ENCODE measurements around the gene CNTNAP4. TPM values are rescaled to one million over a fixed set of nuclear protein-coding genes. Genes with fewer than 3 reads are reported as not detected.

Gene CNTNAP4
- total and polyA plus RNA-seq, 2 experiments from 2014 or later = 0.64 to 1.1 TPM

DNA sequence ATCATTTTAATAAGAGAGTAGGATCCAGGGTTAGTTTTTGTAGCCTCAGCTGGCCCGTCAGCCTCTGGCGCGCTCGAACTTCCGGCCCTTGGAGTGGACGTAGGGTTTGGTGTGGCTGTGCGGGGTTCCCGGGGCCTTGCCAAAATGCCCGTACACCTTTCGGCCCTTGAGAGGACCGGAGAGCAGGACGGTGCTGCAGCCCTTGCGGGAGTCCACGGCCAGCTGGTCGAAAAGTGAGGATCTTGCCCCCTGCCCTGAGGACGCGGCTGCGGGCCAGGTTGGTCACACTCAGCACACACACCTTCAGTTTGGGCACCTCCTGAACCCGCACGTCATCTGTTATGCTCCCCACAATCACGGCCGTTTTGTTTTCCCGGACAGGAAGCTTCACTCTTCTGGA lies 42.2 kb upstream of the CNTNAP4 start:
- Histone ChIP-seq H2AFZ (no peak overlapping the region), H3K4me1 (ENCODE audit: insufficient read depth) (no peaks in the 10 kb centered on the region), H3K9me2 (replicated peaks; ENCODE audit: insufficient read depth) (no peaks in the 10 kb centered on the region), H3K79me2 (no peaks in the 10 kb centered on the region), H3K27me3 (no peaks in the 10 kb centered on the region), H3K36me3 (replicated peaks; ENCODE audit: insufficient read depth, low read depth) (no peaks in the 10 kb centered on the region), H3K4me3 (no peak overlapping the region), H3K4me2 (no peak overlapping the region), H3K9me3 (ENCODE audit: low read depth) (no peaks in the 10 kb centered on the region), H3K27ac (no peak overlapping the region), H4K20me1 (ENCODE audit: insufficient read depth, poor library complexity, severe bottlenecking) (no peaks in the 10 kb centered on the region)
- whole genome bisulfite sequencing (ENCODE audit: low lambda C conversion rate, missing lambda C conversion rate) = 99% methylated on average over 23 of the region's 23 CpGs
- no peak for TF ChIP-seq EZH2 (IDR thresholded peaks at IDR 0.05; ENCODE audit: borderline replicate concordance)
- TF ChIP-seq, protein P1, sequence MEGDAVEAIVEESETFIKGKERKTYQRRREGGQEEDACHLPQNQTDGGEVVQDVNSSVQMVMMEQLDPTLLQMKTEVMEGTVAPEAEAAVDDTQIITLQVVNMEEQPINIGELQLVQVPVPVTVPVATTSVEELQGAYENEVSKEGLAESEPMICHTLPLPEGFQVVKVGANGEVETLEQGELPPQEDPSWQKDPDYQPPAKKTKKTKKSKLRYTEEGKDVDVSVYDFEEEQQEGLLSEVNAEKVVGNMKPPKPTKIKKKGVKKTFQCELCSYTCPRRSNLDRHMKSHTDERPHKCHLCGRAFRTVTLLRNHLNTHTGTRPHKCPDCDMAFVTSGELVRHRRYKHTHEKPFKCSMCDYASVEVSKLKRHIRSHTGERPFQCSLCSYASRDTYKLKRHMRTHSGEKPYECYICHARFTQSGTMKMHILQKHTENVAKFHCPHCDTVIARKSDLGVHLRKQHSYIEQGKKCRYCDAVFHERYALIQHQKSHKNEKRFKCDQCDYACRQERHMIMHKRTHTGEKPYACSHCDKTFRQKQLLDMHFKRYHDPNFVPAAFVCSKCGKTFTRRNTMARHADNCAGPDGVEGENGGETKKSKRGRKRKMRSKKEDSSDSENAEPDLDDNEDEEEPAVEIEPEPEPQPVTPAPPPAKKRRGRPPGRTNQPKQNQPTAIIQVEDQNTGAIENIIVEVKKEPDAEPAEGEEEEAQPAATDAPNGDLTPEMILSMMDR (IDR thresholded peaks at IDR 0.05; ENCODE audit: poor library complexity) = no peak
- no peak for TF ChIP-seq EZH2phosphoT487 (IDR thresholded peaks at IDR 0.05; ENCODE audit: low read depth, severe bottlenecking, unreplicated experiment)
- no peak for DNase-seq (ENCODE audit: low spot score)

DNA sequence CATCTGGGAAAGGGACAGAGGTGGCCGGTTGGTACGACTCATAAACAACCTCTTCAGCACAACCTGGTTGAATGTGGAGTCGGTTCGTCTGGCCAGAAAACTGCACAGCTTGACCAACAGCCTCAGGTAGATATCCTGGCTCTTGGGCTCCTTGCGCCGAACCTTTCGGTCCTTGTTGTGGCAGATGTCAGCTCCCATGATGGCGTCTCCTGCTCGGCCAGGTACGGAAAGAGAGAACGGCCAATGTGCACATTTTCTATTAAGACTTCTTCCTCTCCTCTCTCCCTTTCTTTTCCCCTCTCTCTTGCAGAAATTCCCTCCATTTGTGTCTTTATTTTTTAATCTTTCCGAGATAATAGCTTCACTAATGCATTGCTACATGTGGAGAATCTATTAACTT lies 41.8 kb upstream of the CNTNAP4 start:
- no peaks in the 10 kb centered on the region for H3K79me2 ChIP-seq
- no peaks in the 10 kb centered on the region for H3K36me3 ChIP-seq (replicated peaks; ENCODE audit: insufficient read depth, low read depth)

DNA sequence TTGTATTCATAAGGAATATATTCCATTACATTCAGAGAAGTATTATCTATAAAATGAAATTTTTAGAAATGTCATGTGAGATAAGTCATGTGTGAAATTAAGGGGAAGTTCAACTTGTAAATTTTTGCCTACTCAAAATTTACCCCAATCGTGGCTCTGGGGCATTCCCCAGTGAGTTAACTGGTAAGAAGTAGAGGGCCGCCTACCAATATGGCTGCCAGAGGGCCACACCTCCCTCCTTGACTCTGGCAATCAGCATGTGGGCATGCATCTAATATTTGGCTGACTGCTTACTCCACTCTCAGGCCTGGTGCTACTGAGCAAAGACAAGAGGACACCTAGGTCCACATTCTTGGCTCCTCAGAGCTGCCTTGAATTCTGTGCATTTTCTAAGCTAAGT lies 39.7 kb upstream of the CNTNAP4 start:
- H3K36me3 ChIP-seq (replicated peaks; ENCODE audit: insufficient read depth, low read depth) = no peaks in the 10 kb centered on the region
- no peak overlapping the region for H3K4me3 ChIP-seq
- 89% methylated on average over 2 of the region's 2 CpGs for WGBS (ENCODE audit: low lambda C conversion rate, missing lambda C conversion rate)
- no peaks in the 10 kb centered on the region for H4K20me1 ChIP-seq (ENCODE audit: insufficient read depth, poor library complexity, severe bottlenecking)
- no peak overlapping the region for H2AFZ ChIP-seq
- H3K4me1 ChIP-seq (ENCODE audit: insufficient read depth) = no peaks in the 10 kb centered on the region
- DNase-seq (ENCODE audit: low spot score) = no peak
- H3K9me2 ChIP-seq (replicated peaks; ENCODE audit: insufficient read depth) = no peaks in the 10 kb centered on the region
- no peaks in the 10 kb centered on the region for H3K79me2 ChIP-seq
- H3K9me3 ChIP-seq (ENCODE audit: low read depth) = no peaks in the 10 kb centered on the region
- no peaks in the 10 kb centered on the region for H3K27me3 ChIP-seq
- no peak overlapping the region for H3K27ac ChIP-seq
- H3K4me2 ChIP-seq = no peak overlapping the region
- TF ChIP-seq EZH2phosphoT487 (IDR thresholded peaks at IDR 0.05; ENCODE audit: low read depth, severe bottlenecking, unreplicated experiment) = no peak
- TF ChIP-seq, protein P1 (IDR thresholded peaks at IDR 0.05; ENCODE audit: poor library complexity) = no peak
- no peak for TF ChIP-seq EZH2 (IDR thresholded peaks at IDR 0.05; ENCODE audit: borderline replicate concordance)

More for the DNA sequence above, 41.8 kb upstream of the CNTNAP4 start:
- no peaks in the 10 kb centered on the region for H3K27me3 ChIP-seq
- 92% methylated on average over 12 of the region's 12 CpGs for WGBS (ENCODE audit: low lambda C conversion rate, missing lambda C conversion rate)
- H3K4me1 ChIP-seq (ENCODE audit: insufficient read depth) = no peaks in the 10 kb centered on the region
- TF ChIP-seq, protein P1 (IDR thresholded peaks at IDR 0.05; ENCODE audit: poor library complexity) = no peak
- no peak for TF ChIP-seq EZH2phosphoT487 (IDR thresholded peaks at IDR 0.05; ENCODE audit: low read depth, severe bottlenecking, unreplicated experiment)
- no peak overlapping the region for H3K27ac ChIP-seq
- no peaks in the 10 kb centered on the region for H3K9me3 ChIP-seq (ENCODE audit: low read depth)
- no peaks in the 10 kb centered on the region for H4K20me1 ChIP-seq (ENCODE audit: insufficient read depth, poor library complexity, severe bottlenecking)
- H2AFZ ChIP-seq = no peak overlapping the region
- DNase-seq (ENCODE audit: low spot score) = no peak
- H3K9me2 ChIP-seq (replicated peaks; ENCODE audit: insufficient read depth) = no peaks in the 10 kb centered on the region
- no peak overlapping the region for H3K4me3 ChIP-seq
- no peak overlapping the region for H3K4me2 ChIP-seq

DNA sequence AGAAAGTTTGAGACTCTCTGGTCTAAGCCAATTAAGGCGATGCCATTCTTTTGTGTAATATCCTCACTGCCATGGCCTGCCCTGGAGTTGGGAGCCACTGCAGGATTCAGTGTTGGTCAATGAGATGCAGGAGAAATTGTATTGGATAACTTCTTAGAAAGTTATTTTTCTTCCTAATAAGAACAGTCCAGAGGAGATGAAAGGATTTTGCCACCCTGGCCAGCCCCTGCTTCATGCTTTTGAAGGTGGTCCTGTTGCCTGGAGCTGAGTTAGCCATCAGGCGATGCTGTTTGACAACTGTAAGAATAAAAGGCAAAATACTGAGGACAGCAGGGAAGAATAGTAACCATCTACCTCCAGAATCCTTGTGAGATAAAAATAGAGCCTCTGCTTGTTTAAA lies 35.4 kb upstream of the CNTNAP4 start:
- H3K4me3 ChIP-seq = no peak overlapping the region
- H3K4me2 ChIP-seq = no peak overlapping the region
- H3K27ac ChIP-seq = no peak overlapping the region
- no peak for DNase-seq (ENCODE audit: low spot score)
- no peaks in the 10 kb centered on the region for H3K79me2 ChIP-seq
- H2AFZ ChIP-seq = no peak overlapping the region
- no peaks in the 10 kb centered on the region for H4K20me1 ChIP-seq (ENCODE audit: insufficient read depth, poor library complexity, severe bottlenecking)
- H3K36me3 ChIP-seq (replicated peaks; ENCODE audit: insufficient read depth, low read depth) = no peaks in the 10 kb centered on the region
- no peaks in the 10 kb centered on the region for H3K4me1 ChIP-seq (ENCODE audit: insufficient read depth)
- TF ChIP-seq EZH2 (IDR thresholded peaks at IDR 0.05; ENCODE audit: borderline replicate concordance) (no peak), EZH2phosphoT487 (IDR thresholded peaks at IDR 0.05; ENCODE audit: low read depth, severe bottlenecking, unreplicated experiment) (no peak)
- TF ChIP-seq, protein P1 (IDR thresholded peaks at IDR 0.05; ENCODE audit: poor library complexity) = no peak
- H3K9me3 ChIP-seq (ENCODE audit: low read depth) = no peaks in the 10 kb centered on the region
- H3K27me3 ChIP-seq = no peaks in the 10 kb centered on the region
- WGBS (ENCODE audit: low lambda C conversion rate, missing lambda C conversion rate) = 93% methylated on average over 2 of the region's 2 CpGs
- no peaks in the 10 kb centered on the region for H3K9me2 ChIP-seq (replicated peaks; ENCODE audit: insufficient read depth)
